NCI-H1048 (cell line): Measurements from ENCODE around the gene CROCC.
A peak's percentile ranks its signal among the peaks of the same experiment; 100 is the strongest.
"Not testable (repeated sequence)": the region's sequence is repeated elsewhere in the genome, so short reads cannot be mapped to it uniquely, and the experiment has no call there.

ENCODE experiments used
- DNase-seq: peaks from one replicate; lab custom pipeline; 2025; lab: John Stamatoyannopoulos, UW

Gene CROCC

DNA sequence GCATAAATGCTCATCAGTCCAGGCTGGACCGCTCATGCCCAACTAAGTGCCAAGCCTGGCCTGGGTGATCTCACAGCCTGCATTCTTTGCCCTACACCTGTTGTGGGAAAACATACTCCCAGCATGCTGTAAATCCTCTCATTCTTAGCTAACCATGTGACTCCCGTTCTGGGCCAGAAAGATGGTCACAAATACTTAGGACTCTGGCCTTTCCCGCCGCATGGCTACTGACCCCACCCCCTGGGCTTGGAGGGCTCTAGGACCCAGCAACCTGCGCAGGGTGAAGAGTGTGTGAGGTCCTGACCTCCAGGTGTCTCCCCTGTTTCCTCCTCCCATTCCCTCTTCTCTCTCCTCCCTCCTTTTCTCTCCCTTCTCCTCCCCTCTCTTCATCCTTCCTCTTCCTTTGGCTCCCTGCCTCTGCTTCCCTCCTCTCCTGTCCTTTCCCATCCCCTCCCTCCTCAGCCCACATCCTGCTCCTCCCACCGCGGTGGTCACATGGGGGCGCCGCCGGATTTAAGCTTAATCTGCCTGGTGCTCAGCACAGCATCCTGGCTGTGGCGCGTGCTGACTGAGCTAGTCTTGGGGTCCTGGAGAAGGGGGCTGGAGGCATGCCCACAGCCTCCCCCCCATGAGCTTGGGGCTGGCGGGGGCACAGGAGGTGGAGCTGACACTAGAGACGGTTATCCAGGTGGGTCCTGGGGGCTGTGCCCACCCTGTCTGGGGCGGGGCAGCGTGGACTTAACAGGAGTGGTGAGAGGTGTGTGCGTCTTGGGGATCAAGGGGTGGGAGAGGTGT is at the start of gene CROCC:
CROCC (plus strand) TSS at position 541 of the 795 bp plus-strand sequence; CDS start at position 629, 88 bp downstream.
- no peak for DNase-seq

DNA sequence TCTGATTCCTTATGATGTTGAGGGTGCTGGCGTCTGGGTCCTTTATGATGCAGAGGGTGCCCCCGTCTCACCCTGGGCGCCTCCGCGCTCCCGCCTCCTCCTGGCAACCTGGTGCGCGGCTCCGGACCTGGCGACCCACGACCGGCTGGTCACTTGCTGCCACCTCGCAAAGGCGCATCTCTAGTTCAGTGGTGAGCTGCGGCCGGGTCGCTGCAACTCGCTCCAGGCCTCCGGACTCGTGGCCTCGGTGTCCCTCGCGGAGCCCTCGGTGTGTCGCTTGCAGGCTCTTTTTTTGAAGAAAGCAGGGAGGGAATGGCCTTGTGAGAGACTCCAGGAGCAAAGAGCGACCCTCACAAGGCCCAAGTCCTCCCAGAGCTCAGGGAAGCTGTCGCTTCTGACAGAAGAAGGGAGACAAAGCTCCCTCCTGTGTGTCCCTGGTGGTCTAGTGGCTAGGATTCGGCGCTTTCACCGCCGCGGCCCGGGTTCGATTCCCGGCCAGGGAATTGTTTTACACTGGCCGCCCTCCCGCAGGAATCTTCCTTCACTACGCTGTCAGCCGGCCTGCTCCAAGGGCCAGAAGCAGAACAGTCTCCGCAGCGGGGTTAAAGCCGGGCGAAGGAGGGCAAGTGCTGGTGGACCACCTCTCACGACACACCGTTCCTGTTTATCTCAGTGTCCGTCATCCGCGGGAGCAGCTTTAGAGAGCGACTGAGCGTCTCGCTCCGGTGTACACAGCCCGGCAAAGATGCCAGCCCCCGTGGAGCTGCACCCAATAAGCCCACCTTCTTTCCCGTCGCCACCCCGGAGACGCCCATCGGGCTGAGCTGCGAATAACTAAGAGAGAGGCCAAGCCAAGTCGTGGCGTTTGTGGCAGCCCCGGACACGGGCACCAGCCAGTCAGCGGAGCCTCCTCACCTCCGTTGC is 49.3 kb upstream of the CROCC start:
- not testable (repeated sequence) for DNase-seq

- not testable (repeated sequence) for DNase-seq
These were observed 48.5 kb upstream of the CROCC start for GRCh38 chr1:16873076-16873879.

- DNase-seq, result not testable (repeated sequence)
These were observed 46.6 kb upstream of the CROCC start for GRCh38 chr1:16874968-16875765.

GRCh38 chr1:16881742-16882141 is 40.0 kb upstream of the CROCC start:
- DNase-seq, result not testable (repeated sequence)

DNA sequence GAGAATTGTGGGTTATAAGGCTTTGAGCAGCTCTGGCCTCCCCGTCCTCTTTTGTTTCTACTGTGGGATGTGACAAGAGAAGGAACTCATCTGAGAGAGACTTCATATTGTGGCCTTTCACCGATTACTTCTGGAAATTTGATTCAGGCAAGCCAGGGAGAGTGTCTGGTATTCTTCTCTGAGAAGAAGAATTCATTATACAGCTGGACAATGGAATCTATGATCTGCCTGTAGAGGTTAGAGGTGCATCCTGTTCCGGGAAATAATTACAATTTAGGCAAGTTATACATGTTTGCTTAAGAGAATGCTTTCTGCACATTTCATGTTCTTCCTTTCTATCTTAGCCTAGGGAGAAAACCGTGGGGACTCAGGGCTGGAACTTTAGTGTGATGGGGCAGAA is 38.7 kb upstream of the CROCC start:
- DNase-seq, result no peak

GRCh38 chr1:16884487-16884886 is 37.2 kb upstream of the CROCC start:
- DNase-seq, result not testable (repeated sequence)

- DNase-seq, result no peak
These were observed 34.7 kb upstream of the CROCC start for GRCh38 chr1:16886860-16887605.

- no peak for DNase-seq
These were observed 32.6 kb upstream of the CROCC start for GRCh38 chr1:16888860-16889816.

GRCh38 chr1:16890539-16891021 is 31.2 kb upstream of the CROCC start:
- DNase-seq, result not testable (repeated sequence)

DNA sequence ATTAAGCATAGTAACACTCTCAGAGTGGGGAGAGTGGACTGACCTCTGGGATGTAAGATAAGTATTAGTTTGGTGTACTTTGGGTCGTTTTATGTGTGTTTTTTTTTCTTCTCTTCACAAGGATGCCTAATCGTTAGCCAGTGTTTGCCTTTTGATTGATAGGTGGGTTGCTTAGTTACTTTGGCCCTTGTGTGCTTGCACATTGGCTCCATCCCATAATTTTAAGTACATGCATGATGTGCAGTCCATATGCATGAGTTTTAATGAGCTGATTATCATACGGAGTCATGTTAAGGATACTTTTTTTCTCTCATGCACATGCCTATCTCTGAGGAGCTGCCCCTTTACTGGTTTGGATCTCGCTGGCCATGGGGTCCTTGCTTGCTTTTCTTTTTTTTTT is 30.7 kb upstream of the CROCC start:
- DNase-seq, result not testable (repeated sequence)

GRCh38 chr1:16892978-16893525 is 28.7 kb upstream of the CROCC start:
- not testable (repeated sequence) for DNase-seq

DNA sequence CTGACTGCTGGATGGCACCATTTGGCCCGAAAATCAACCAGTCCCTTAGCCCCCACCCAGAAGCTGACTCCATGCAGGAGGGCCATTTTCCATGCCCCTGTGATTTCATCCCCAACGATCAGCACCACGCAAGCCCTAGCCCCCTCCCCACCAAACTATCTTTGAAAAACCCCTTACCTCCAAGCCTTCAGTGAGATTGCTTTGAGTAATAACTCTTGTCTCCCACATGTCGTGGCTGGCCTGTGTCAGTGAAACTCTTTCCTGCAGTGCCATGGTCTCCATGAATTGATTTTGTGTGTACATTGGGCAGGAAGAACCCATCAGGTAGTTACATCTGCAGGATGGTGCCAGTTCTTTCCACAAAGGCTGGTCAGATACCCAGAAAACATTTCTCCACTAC is 27.9 kb upstream of the CROCC start:
- not testable (repeated sequence) for DNase-seq

DNA sequence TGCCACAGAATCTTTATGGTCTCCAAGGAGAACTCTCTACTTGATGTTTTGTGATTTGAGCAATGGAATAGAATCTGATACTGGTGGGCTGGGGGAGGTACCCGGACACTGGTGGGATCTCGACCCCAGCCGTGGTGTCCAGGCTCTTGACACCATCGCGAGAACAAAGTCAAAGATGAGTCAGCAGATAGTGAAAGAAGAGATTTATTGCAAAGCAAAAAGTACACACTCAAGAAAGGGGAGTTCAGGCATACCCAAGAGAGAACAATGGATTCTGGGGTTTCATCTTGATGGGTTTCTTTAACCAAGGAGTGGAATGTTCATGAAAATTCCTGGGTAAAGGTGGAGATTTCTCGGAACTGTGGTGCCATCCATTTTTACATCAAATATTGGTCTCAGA is 27.4 kb upstream of the CROCC start:
- DNase-seq, result not testable (repeated sequence)

DNA sequence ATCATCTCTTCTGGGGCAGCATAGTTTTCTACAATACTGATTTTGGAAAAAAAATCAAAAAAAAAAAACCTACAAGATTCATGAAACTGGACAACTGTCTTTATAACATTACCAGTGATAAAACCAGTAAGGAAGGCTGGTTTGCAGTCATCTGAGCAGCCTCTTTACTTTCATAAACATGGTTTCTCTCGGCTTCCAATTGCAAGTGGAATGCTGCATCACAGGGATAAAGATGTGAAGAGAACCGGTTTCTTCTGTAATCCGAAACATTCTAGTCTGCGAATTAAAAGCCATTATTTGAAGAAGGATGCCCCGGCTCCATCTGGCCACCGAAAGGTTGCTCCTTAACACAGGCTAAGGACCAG is 26.5 kb upstream of the CROCC start:
- DNase-seq, result not testable (repeated sequence)

DNA sequence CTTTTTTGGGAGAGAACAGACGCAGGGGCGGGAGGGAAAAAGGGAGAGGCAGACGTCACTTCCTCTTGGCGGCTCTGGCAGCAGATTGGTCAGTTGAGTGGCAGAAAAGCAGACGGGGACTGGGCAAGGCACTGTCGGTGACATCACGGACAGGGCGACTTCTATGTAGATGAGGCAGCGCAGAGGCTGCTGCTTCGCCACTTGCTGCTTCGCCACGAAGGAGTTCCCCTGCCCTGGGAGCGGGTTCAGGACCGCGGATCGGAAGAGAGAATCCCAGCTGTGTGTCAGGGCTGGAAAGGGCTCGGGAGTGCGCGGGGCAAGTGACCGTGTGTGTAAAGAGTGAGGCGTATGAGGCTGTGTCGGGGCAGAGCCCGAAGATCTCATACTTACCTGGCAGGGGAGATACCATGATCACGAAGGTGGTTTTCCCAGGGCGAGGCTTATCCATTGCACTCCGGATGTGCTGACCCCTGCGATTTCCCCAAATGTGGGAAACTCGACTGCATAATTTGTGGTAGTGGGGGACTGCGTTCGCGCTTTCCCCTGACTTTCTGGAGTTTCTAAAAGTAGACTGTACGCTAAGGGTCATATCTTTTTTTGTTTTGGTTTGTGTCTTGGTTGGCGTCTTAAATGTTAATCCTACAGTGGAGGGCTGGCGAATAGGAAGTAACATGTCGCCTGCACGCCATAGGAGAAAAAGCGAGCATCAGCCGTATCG is 26.0 kb upstream of the CROCC start, which contains the start of gene RNU1-2:
RNU1-2 (plus strand) TSS at position 383 of the 718 bp plus-strand sequence.
- DNase-seq, result peak; percentile 93

DNA sequence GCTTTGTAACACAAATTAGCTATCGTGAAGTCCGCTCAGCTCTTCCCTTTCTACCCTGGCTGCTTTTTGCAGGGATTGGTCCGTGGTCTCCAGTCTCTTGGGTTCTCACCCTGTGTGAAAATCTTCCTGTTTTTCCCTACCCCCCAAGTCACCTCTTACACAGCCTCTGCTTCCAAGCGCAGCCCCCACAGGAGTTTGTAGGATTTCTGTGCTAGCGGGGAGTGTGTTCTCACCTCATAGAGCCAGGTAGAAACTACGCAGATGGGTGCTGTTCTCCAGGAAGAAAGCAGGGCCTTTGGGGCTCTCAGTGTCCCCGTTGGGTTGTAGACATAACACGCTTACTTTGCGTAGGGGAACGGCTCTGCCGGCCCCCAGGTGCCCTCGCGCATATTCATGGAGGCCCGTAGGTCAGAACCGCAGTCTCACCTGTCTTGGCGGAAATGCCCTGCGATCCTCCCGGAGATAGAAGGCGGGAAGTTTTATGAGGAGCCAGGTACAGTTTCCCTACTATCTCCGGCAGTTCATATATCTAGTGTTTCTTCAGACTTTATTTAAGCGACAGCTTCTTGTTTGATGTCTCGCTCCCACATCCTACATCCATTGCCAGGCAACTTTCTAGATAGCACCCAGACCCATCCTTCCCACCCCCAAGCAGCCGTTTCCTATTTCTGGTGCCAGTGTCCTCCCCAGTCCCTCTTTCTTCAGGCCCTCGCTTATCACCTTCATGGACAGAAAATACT is 25.2 kb upstream of the CROCC start:
- not testable (repeated sequence) for DNase-seq
